ENCODE results near the gene PPEF1. TPM values are rescaled to one million over a fixed set of nuclear protein-coding genes. Genes with fewer than 3 reads are reported as not detected.

PPEF1 gene
- total RNA-seq, 1 experiment from 2014 or later: not detected

DNA sequence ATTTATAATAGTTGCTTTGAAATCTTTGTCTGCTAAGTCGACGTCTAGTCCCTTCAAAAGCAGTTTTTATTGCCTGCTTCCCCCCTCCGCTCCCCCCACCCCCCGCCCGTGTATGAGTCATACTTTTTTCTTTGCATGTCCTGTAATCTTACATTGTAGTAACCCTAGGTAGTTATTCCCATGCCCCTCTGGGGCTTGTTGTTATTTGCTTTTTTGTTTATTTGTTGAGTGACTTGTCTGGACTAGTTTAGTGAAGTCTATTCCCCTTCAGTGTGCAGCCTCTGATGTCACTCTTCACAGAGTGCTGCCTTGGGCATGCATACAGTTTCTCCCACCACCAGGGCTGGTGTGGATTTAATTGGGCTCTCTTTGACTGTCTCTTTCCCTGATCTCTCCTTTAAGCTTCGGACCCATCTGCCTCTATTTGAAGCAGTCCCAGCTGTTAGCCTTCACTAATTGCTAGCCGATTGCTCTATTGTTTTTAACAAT lies 86.2 kb downstream of the PPEF1 start:
- H3K4me2 ChIP-seq (ENCODE audit: low read length): peak overlapping the region; percentile 10; the same call in 1 of the 2 replicates
- DNase-seq (peak; percentile 43), ATAC-seq (peak; percentile 53)
- BruUV-seq (replicated peaks): no TSS peak
- H2AFZ ChIP-seq (ENCODE audit: low read length): no peak overlapping the region
- H3K9ac ChIP-seq (ENCODE audit: low read length): no peak overlapping the region
- H3K27me3 ChIP-seq (ENCODE audit: low read length): no peaks in the 10 kb centered on the region
- H4K20me1 ChIP-seq (ENCODE audit: low read length): no peaks in the 10 kb centered on the region
- H3F3A ChIP-seq (ENCODE audit: low read length, unreplicated experiment): no peaks in the 10 kb centered on the region
- no peaks in the 10 kb centered on the region for H3K36me3 ChIP-seq (ENCODE audit: low read depth, low read length)
- ChIA-PET POLR2A (ENCODE audit: unreplicated experiment) (no interaction called here), CTCF (no interaction called here)
- intact Hi-C loops (cut with micrococcal nuclease): no loop called here
- TF ChIP-seq EZH2 (IDR thresholded peaks at IDR 0.05; ENCODE audit: low read length, unreplicated experiment): no peak
- no peak for TF ChIP-seq EZH2phosphoT487 (IDR thresholded peaks at IDR 0.05; ENCODE audit: borderline replicate concordance, low read length)
- TF ChIP-seq, protein P1, sequence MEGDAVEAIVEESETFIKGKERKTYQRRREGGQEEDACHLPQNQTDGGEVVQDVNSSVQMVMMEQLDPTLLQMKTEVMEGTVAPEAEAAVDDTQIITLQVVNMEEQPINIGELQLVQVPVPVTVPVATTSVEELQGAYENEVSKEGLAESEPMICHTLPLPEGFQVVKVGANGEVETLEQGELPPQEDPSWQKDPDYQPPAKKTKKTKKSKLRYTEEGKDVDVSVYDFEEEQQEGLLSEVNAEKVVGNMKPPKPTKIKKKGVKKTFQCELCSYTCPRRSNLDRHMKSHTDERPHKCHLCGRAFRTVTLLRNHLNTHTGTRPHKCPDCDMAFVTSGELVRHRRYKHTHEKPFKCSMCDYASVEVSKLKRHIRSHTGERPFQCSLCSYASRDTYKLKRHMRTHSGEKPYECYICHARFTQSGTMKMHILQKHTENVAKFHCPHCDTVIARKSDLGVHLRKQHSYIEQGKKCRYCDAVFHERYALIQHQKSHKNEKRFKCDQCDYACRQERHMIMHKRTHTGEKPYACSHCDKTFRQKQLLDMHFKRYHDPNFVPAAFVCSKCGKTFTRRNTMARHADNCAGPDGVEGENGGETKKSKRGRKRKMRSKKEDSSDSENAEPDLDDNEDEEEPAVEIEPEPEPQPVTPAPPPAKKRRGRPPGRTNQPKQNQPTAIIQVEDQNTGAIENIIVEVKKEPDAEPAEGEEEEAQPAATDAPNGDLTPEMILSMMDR (conservative IDR thresholded peaks at IDR 0.05; ENCODE audit: low read depth, low read length): no peak
- no peak overlapping the region for H3K4me3 ChIP-seq (ENCODE audit: low read length)
- H3K4me1 ChIP-seq (ENCODE audit: insufficient read depth, low read length): peaks cover 7% of the 10 kb centered on the region
- H3K9me3 ChIP-seq (ENCODE audit: low read length): no peaks in the 10 kb centered on the region
- H3K9me2 ChIP-seq (replicated peaks; ENCODE audit: low read length): no peaks in the 10 kb centered on the region
- no peak overlapping the region for H3K27ac ChIP-seq (ENCODE audit: low read length)
- H3K79me2 ChIP-seq (ENCODE audit: low read length): no peaks in the 10 kb centered on the region

GRCh38 chrX:18797141-18797540 lies 89.7 kb downstream of the PPEF1 start:
- ChIA-PET POLR2A (ENCODE audit: unreplicated experiment) (no interaction called here), CTCF (no interaction called here)
- intact Hi-C loops (cut with micrococcal nuclease): no loop called here
- Histone ChIP-seq H2AFZ (ENCODE audit: low read length) (no peak overlapping the region), H3K27ac (ENCODE audit: low read length) (no peak overlapping the region), H3K9me2 (replicated peaks; ENCODE audit: low read length) (no peaks in the 10 kb centered on the region), H3K27me3 (ENCODE audit: low read length) (no peaks in the 10 kb centered on the region), H3K9me3 (ENCODE audit: low read length) (no peaks in the 10 kb centered on the region), H3K4me2 (ENCODE audit: low read length) (no peak overlapping the region), H3K4me3 (ENCODE audit: low read length) (no peak overlapping the region), H3K36me3 (ENCODE audit: low read depth, low read length) (no peaks in the 10 kb centered on the region), H4K20me1 (ENCODE audit: low read length) (no peaks in the 10 kb centered on the region), H3F3A (ENCODE audit: low read length, unreplicated experiment) (no peaks in the 10 kb centered on the region), H3K79me2 (ENCODE audit: low read length) (no peaks in the 10 kb centered on the region), H3K9ac (ENCODE audit: low read length) (no peak overlapping the region), H3K4me1 (ENCODE audit: insufficient read depth, low read length) (peaks cover 7% of the 10 kb centered on the region)
- TF ChIP-seq EZH2 (IDR thresholded peaks at IDR 0.05; ENCODE audit: low read length, unreplicated experiment) (no peak), EZH2phosphoT487 (IDR thresholded peaks at IDR 0.05; ENCODE audit: borderline replicate concordance, low read length) (no peak)
- TF ChIP-seq, protein P1 (conservative IDR thresholded peaks at IDR 0.05; ENCODE audit: low read depth, low read length): no peak
- ATAC-seq: no peak
- no peak for DNase-seq
- BruUV-seq (replicated peaks): no TSS peak

DNA sequence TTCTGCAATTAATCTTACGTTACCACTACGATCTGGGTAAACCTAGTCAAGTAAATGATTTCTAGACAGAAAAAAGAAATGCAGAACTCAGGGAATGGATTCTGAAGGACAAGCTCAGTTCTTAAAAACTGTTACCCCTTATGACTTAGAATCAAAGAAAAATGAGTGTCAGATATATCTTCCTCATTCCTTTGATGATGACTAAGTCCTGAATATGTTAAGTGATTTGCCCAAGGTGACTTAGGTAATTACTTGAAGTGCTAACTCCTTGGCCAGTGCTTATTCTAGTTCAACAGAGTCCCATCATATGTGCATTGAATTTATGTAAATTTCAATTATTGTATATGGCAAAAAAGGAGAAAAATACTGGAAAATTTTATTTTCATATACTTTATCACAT lies 92.5 kb downstream of the PPEF1 start:
- BruUV-seq (replicated peaks): no TSS peak
- no peak overlapping the region for H3K4me3 ChIP-seq (ENCODE audit: low read length)
- intact Hi-C loops (cut with micrococcal nuclease): no loop called here

More for the DNA sequence above, 92.5 kb downstream of the PPEF1 start:
- CTCF ChIA-PET: no interaction called here
- Histone ChIP-seq H3K4me1 (ENCODE audit: insufficient read depth, low read length) (no peaks in the 10 kb centered on the region), H3K27ac (ENCODE audit: low read length) (no peak overlapping the region), H3K9ac (ENCODE audit: low read length) (no peak overlapping the region), H3K9me2 (replicated peaks; ENCODE audit: low read length) (no peaks in the 10 kb centered on the region), H3K4me2 (ENCODE audit: low read length) (no peak overlapping the region), H2AFZ (ENCODE audit: low read length) (no peak overlapping the region), H3F3A (ENCODE audit: low read length, unreplicated experiment) (no peaks in the 10 kb centered on the region), H3K79me2 (ENCODE audit: low read length) (no peaks in the 10 kb centered on the region), H3K27me3 (ENCODE audit: low read length) (no peaks in the 10 kb centered on the region), H4K20me1 (ENCODE audit: low read length) (no peaks in the 10 kb centered on the region), H3K36me3 (ENCODE audit: low read depth, low read length) (no peaks in the 10 kb centered on the region), H3K9me3 (ENCODE audit: low read length) (no peaks in the 10 kb centered on the region)
- POLR2A ChIA-PET (ENCODE audit: unreplicated experiment): no interaction called here
- ATAC-seq (no peak), DNase-seq (no peak)
- TF ChIP-seq, protein P1 (conservative IDR thresholded peaks at IDR 0.05; ENCODE audit: low read depth, low read length): no peak
- TF ChIP-seq EZH2phosphoT487 (IDR thresholded peaks at IDR 0.05; ENCODE audit: borderline replicate concordance, low read length): no peak
- no peak for TF ChIP-seq EZH2 (IDR thresholded peaks at IDR 0.05; ENCODE audit: low read length, unreplicated experiment)

Measured in PC-3 (cell line).